ENCODE data around the gene MRPS6.

Gene MRPS6

GRCh38 chr21:34112316-34113033 lies 39.1 kb downstream of the MRPS6 start:
- no peak for TF ChIP-seq CTCF (IDR thresholded peaks at IDR 0.05; ENCODE audit: low read length, missing control alignments)
- no peak overlapping the region for H3K4me3 ChIP-seq (replicated peaks; ENCODE audit: low read depth, low read length)
- no peak for DNase-seq (ENCODE audit: low read depth)

GRCh38 chr21:34113842-34114241 lies 40.5 kb downstream of the MRPS6 start:
- no peak for TF ChIP-seq CTCF (IDR thresholded peaks at IDR 0.05; ENCODE audit: low read length, missing control alignments)
- no peak for DNase-seq (ENCODE audit: low read depth)
- no peak overlapping the region for H3K4me3 ChIP-seq (replicated peaks; ENCODE audit: low read depth, low read length)

- TF ChIP-seq CTCF (IDR thresholded peaks at IDR 0.05; ENCODE audit: low read length, missing control alignments) = no peak
- DNase-seq (ENCODE audit: low read depth) = no peak
- no peak overlapping the region for H3K4me3 ChIP-seq (replicated peaks; ENCODE audit: low read depth, low read length)
Measured at GRCh38 chr21:34115160-34115559, 41.8 kb downstream of the MRPS6 start.

GRCh38 chr21:34116569-34116968 lies 43.2 kb downstream of the MRPS6 start:
- H3K4me3 ChIP-seq (replicated peaks; ENCODE audit: low read depth, low read length) = no peak overlapping the region
- no peak for DNase-seq (ENCODE audit: low read depth)
- no peak for TF ChIP-seq CTCF (IDR thresholded peaks at IDR 0.05; ENCODE audit: low read length, missing control alignments)

GRCh38 chr21:34120867-34121266 lies 47.5 kb downstream of the MRPS6 start:
- DNase-seq (ENCODE audit: low read depth) = no peak
- H3K4me3 ChIP-seq (replicated peaks; ENCODE audit: low read depth, low read length) = no peak overlapping the region
- no peak for TF ChIP-seq CTCF (IDR thresholded peaks at IDR 0.05; ENCODE audit: low read length, missing control alignments)

- TF ChIP-seq CTCF (IDR thresholded peaks at IDR 0.05; ENCODE audit: low read length, missing control alignments) = no peak
- no peak overlapping the region for H3K4me3 ChIP-seq (replicated peaks; ENCODE audit: low read depth, low read length)
- no peak for DNase-seq (ENCODE audit: low read depth)
Measured at GRCh38 chr21:34122047-34122446, 48.7 kb downstream of the MRPS6 start.

GRCh38 chr21:34123609-34124008 lies 50.2 kb downstream of the MRPS6 start:
- no peak for TF ChIP-seq CTCF (IDR thresholded peaks at IDR 0.05; ENCODE audit: low read length, missing control alignments)

More at GRCh38 chr21:34123609-34124008, 50.2 kb downstream of the MRPS6 start:
- H3K4me3 ChIP-seq (replicated peaks; ENCODE audit: low read depth, low read length) = no peak overlapping the region
- DNase-seq (ENCODE audit: low read depth) = no peak
